Stimulated activated CD8-positive, alpha-beta memory T cell treated with anti-CD3 and anti-CD28 coated beads, Interleukin-2, amount 100 ng/mL, for 48 hours (primary cell): ENCODE results near the gene POM121.
"Not testable (repeated sequence)": the region's sequence is repeated elsewhere in the genome, so short reads cannot be mapped to it uniquely, and the experiment has no call there.

Experiments used
- DNase-seq, 2 donors: peaks; one replicate each; pipeline ENCODE4 v3.0.0-alpha.2; 2020; ENCODE audit warnings: low read depth in 2 of 2

The POM121 gene

GRCh38 chr7:72924733-72925545, at the start of gene POM121:
POM121 (plus strand) TSS chr7:72925095; CDS start chr7:72925122, 27 bp downstream.
- peak; percentile 65 to 74 for DNase-seq

- DNase-seq: peak; percentile 61 to 72
Measured at GRCh38 chr7:72879079-72879736, 45.7 kb upstream of the POM121 start.

- DNase-seq: peak; percentile 28
Measured at GRCh38 chr7:72879737-72880215, 45.1 kb upstream of the POM121 start.

- DNase-seq: not testable (repeated sequence)
Measured at GRCh38 chr7:72891750-72892149, 33.1 kb upstream of the POM121 start.

- DNase-seq: not testable (repeated sequence)
Measured at GRCh38 chr7:72904740-72905139, 20.2 kb upstream of the POM121 start.

- DNase-seq: not testable (repeated sequence)
Measured at GRCh38 chr7:72908422-72908821, 16.5 kb upstream of the POM121 start.

- DNase-seq: not testable (repeated sequence)
Measured at GRCh38 chr7:72911395-72911794, 13.5 kb upstream of the POM121 start.

GRCh38 chr7:72913750-72914149, 11.1 kb upstream of the POM121 start:
- DNase-seq: peak in 1 of 2 donors; percentile 26

- DNase-seq: peak; percentile 29 to 34
Measured at GRCh38 chr7:72914756-72915525, 10.0 kb upstream of the POM121 start.

- DNase-seq: no peak
Measured at GRCh38 chr7:72919256-72919775, 5.6 kb upstream of the POM121 start.

GRCh38 chr7:72924386-72924732, 536 bp upstream of the POM121 start:
- no peak for DNase-seq

- DNase-seq: no peak
Measured at GRCh38 chr7:72925546-72926120, 738 bp downstream of the POM121 start.

- DNase-seq: not testable (repeated sequence)
Measured at GRCh38 chr7:72927791-72928190, 2.9 kb downstream of the POM121 start.

GRCh38 chr7:72928216-72928615, 3.3 kb downstream of the POM121 start:
- not testable (repeated sequence) for DNase-seq

- DNase-seq: not testable (repeated sequence)
Measured at GRCh38 chr7:72942022-72942705, 17.3 kb downstream of the POM121 start.

GRCh38 chr7:72942956-72943355, 18.1 kb downstream of the POM121 start:
- DNase-seq: not testable (repeated sequence)

- not testable (repeated sequence) for DNase-seq
Measured at GRCh38 chr7:72944937-72945336, 20.0 kb downstream of the POM121 start.

GRCh38 chr7:72945597-72945996, 20.7 kb downstream of the POM121 start:
- not testable (repeated sequence) for DNase-seq

- not testable (repeated sequence) for DNase-seq
Measured at GRCh38 chr7:72946130-72946745, 21.3 kb downstream of the POM121 start.

- not testable (repeated sequence) for DNase-seq
Measured at GRCh38 chr7:72948714-72949113, 23.8 kb downstream of the POM121 start.
